Activated T-cell treated with anti-CD3 and anti-CD28 coated beads for 24 hours (primary cell): ENCODE data around the gene PEPD.

Source experiments
- DNase-seq: peaks from one replicate; pipeline ENCODE4 v3.0.0-alpha.2; 2020; ENCODE audit warnings: low read depth

Gene PEPD

DNA sequence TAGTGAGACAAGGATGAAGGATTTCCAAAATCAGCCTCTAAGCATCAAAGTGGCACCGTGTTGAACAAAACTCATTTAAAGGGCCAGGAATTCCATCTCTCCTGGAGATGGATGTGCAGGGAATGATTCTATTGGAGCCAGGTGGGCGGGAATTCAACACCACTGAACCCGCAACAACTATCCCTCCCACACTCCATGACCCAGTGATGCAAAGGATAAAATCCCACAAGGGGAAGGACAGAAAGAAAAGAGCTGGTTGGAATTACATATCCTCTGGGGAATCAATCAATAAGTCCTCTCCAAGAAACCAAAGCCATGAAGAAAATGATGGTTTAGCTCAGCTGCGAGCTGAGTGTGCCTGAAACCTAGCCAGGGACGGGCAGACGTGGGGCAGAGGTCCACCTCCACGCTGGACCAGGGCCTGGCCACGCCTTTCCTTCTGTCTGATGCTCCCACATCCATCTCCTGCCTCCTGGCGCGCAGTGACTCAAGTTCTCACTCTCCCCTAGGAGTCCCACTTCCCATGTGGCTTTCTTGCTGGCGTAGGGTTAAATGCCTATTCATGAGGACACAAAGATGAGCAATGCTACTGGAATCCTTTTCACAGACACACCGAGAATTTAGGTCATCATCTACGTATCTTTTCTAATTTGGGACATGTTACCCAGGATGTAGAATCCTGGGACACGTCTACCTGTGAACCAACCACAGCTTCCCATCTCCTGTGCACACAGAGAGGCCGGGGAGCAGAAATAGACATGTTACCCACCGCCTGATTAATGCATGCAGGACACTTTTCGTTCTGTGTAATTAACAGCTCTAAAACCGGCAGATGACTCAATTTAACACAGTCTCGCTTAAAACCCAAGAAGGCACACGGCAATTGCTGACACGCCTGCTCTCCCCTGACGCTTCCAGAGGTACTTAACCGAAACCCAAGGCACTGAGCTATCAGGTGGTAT, 48.6 kb downstream of the PEPD start:
- no peak for DNase-seq

DNA sequence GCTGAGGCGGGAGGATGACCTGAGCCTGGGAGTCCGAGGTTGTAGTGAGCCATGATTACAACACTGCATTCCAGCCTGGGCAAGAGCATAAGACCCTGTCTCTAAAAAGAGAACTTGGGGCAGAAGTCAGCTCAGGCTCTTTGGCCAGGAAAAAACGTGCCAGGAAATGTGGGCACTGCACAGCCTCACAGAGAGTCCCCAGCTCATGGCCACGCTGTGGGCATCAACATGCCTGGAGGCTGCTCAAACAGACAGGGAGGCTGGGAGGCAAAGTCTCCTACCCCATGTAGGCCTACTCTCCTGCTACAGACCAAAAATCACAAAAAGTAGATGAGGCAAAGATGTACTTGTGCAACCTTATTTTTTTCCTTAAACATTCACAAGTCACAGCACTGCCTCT, 49.4 kb downstream of the PEPD start:
- no peak for DNase-seq

DNA sequence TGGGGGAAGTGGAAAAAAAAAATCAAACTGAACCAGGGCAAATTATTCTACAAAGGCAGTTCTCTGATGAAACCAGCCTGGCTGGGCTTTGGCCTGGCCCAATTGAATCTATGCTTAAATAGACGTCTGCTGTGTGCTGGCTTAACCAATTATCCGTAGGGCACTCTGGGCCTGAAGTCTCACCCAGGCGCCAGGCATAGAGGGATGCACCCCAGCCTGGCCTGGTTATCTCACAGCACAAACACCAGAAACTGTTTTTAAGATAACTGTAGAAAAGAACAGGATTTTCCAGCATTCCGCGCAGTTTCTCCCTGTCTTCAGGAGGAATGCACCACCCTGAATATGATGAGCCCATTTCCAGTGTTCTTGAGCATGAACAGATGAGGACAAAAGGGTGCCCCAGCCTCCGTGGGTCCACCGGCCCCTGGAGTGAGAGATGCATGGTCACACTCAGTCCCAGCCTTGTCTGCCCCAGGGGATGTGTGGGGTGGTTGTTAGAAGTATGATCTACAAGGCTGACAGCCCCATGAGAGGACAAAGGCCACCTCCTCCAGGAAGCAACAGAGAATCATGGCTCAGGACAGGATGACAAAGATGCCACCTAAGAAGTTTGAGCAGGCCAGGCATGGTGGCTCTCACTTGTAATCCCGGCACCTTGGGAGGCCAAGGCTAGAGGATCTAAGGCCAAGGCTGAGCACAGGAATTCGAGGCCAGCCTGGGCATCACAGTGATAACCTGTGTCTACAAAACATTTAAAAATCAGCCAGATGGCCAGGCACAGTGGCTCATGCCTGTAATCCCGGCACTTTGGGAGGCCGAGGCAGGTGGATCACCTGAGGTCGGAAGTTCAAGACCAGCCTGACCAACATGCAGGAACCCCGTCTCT, 50.2 kb downstream of the PEPD start:
- no peak for DNase-seq

DNA sequence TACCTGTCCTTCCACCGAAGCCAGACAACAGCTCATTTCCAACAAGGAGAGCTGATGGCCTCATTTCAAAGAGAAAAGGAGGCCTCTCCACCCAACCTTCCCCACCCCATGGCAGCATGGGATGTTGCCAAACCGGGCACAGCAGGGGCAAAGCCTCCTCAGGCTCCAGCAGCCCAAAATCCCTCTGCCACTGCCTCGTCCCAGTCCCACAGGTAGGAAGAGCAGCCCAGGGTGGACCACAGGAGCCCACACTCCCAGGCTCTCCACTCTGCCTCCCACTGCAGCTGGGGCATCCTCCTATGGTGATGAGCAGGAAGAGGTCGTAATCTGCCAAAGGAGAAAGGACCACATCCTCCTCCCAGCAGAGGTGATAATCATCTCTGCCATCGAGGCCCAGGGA, 50.9 kb downstream of the PEPD start:
- DNase-seq = no peak

DNA sequence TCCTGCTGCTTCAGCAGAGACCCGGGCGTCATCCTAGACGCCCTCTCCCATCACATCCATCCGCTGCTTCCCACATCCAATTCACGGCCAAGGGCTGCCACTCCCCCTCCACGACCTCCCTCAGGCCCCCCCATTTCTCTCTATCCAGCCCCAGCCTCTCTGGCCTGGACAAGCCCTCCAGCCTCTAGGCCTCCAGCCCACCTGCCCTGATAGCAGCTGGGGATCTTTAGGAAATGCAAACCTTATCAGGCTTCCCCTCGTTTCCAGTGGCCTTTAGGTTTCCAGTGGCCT, 51.6 kb downstream of the PEPD start:
- DNase-seq = no peak

DNA sequence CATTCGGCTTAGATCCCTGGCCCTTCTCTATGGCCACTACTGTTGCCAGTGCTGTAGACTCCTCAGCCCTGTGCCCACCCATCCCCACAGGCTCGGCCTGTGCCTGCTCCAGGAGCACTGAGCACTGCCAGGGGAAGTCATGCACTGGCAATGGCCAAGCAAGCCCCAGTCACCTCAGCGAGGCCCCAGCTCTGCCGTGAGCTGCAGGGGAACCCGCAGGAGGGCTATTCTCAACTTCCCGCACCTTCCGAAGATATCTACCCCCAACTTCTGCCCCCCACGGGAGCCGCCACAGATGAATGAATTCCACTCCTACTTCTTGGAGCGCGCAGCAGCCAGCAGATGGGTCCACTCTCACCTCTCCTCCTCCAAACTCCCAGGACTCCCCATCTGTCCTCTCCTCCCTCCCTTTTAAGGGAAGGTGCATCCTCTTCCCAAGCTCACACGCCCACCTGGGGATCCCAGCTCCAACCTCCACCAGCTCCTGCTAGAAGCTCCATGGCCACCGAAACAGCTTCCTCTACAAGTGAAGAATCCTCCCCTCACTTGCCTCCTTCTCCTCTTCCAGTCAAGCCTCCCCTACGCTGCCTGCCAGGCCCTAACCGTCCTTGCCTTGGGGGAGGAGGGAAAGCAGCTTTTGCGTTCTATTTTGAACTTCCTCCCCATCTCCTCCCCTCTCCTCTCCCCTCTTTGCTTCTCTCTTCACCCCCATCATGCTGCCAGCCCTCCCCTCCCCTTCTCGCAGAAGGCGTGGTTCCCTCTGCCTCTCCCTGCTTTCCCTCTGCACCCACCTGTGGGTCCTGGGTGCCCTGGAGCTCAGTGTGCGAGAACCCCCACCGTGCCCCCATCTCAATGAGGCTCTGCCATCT, 52.2 kb downstream of the PEPD start:
- DNase-seq = no peak

DNA sequence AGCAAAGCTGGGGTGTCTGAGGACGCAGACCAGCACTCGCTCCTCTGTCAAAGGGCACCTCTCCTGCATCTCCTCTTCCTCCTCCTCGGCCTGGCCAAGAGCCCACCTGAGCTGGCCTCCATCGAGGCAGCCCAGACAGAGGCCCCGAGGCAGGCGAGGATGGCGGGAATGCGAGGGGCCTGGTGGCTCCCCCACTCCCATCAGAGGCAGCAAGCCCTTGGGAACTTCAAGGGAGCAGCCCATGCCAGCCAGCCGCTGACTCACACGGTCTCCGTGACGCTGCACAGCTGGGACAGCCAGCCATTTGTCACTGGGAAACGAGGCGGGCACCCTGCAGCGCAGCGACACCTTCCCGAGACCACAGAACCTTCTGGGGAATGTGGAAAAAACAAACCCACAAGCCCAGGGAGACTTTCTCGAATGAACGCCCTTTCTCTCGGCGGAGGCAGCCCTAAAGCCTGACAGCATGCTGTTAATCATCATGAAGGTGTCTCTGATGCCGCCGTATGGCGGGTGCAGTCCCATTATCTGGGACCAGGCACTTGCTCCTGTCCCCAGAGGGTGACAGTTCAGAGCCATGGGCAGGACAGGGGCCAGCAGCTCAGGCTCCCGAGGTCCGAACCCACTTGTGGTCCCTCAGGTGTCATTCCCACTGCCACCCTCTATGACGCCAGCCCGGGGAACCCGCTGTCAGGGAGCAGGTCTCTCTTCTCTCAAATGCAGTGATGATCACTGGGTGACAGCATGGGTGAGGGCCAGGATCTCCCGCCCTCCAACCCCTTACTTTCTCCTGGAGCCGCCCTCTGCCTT, 53.0 kb downstream of the PEPD start:
- no peak for DNase-seq

DNA sequence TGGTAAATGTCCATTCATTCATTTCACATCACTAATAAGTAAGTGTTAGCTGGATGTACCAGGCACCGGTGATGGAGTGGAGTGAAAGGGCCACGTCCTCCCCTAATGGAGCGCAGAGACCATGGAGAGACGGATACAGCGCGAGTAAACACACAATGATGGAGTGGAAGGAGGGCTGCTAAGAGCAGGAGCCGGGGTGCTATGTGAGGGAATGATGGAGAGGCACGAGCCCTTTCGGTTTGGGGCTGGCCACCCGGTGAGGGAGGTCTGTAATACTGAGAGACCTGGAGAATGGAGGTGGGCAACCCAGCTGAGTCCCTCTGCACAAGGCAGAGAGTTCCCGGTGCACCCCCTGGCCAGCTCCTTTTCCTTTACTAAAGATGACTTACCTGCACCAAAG, 53.7 kb downstream of the PEPD start:
- DNase-seq = no peak

DNA sequence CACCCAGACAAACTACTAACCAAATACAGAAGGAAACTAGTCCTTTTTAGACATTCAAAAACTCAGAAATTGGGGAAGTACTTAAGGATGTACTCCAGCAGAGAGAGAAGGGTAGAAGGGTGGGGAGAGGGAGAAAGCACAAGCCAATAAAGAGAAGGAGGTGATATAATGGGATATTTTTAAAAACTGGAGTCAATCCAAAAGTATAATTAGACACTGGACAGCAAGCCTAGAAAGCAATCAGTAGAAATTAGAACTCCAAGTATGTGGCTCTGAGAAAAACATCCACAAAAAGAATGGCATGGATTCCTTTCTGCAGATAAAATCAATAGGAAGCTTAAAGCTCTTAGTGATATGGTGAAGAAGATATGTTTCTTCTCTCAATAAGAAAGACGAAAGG, 55.8 kb downstream of the PEPD start:
- no peak for DNase-seq

DNA sequence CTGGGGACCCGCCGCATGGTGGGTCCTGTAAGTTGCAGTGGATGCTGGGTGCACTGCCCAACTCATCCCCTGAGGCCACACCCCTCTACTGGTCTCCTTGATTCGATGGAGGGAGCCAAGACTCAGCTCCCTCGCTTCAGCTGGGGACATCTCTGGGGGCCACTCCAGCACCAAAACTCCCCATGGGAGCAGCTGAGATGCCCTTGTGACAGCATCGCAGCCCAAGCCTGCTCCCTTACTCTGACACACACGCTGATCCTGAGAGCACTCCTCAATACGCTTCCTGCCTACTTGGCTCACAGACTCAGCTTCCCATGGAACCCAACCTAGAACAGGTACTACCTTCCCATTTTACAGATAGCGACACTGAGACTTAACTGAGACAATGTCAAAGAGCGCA, 56.2 kb downstream of the PEPD start:
- DNase-seq = no peak

DNA sequence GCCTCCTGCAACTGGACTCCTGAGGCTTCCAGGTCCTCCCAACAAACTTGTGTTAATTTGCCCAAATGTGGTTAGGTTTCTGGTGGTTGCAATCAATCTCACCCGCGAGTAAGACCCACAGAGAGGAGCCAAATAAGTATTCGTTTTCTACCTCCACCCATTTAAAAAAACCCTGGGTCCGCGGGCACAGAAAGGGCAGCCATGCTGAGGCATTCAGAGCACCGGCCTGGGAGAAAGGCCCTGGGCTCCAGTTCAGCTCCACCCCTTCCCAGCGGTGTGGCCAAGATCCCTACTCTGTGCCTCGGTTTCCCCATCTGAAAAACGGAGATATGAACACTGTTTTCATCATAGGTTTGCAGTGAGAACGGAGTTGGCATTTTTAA, 56.9 kb downstream of the PEPD start:
- no peak for DNase-seq

DNA sequence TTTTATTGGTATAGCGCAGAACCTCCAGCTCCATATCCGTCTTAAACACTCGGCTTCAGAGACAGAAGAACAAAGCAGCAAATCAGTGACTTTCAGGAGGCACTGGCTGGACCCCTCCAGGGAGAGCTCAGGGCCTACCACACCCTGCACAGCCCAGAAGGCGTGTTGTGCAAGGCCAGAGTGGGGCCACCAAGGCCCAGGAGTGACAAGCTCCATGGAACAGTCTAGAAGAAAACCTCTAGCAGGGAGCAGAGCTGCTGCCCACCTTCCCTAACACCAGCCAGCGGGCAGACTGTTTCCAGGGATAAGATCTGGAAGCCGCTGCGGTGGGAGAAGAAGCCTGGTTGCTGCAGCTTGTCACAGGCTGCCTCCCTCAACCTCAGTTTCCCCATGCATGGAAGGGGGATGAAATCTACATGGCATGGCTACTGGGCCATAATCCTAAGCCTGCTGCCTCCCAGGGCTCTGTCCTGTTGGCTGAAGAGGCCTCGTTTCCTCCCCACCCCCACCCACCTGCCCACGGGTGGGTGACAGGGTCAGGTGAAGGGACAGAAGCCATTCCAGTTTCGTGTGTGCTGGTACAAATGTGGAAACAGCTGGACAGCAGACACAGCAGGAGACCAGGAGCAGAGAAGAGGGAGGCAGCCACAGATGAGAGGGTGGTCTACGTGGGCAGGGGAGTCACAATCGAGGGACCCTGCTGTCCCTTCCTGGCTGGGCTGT, 57.4 kb downstream of the PEPD start:
- DNase-seq = no peak

DNA sequence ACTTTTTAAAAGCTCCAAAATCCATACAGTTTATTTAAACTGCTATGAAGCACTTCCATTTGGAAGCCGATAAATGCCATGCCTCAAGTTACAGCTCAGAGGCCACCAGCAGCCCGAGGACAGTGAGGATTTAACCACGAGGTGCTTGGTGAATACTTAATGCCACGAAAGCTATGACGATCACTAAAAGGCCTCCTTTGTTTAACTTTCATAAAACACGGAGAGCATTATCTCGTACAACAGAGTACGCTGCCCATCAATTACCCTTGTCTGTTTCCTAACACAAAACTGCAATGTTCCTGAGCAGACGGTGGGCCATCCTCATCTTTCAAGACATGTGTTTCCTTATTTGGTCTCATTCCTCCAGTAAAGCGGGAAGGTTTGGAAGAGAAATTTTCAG, 58.4 kb downstream of the PEPD start:
- DNase-seq = no peak

DNA sequence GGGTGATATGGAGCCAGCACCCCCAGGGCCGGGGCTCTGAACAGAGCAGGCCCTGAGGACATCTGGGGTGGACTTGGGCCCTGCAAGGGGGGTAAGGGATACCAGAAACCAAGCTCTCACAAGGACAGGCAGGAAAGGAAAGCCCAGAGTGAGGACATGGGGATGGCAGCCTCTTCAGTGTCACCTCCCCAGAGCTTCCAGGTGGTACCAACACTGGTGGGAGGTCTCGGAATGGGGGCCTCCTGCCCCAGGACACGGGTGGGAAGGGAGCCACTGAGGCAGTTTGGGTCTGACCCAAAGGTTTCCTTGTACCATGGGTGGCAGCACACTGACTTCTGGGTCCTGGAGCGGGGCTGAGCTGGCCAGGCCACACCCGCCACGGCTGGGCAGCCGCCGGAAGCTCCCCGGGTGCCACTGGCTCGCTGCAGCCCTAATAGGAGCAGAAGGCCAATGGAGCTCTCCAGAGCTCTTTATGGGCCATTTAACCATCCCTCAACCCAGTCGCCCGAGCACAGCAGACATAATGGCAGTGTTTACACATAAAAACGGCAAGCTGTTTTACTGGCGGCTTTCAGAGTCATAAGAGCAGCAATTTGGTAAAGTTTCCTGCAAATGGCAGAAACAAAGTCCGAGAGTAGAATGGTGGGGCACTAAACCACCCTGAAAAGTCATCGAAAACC, 59.3 kb downstream of the PEPD start:
- no peak for DNase-seq

DNA sequence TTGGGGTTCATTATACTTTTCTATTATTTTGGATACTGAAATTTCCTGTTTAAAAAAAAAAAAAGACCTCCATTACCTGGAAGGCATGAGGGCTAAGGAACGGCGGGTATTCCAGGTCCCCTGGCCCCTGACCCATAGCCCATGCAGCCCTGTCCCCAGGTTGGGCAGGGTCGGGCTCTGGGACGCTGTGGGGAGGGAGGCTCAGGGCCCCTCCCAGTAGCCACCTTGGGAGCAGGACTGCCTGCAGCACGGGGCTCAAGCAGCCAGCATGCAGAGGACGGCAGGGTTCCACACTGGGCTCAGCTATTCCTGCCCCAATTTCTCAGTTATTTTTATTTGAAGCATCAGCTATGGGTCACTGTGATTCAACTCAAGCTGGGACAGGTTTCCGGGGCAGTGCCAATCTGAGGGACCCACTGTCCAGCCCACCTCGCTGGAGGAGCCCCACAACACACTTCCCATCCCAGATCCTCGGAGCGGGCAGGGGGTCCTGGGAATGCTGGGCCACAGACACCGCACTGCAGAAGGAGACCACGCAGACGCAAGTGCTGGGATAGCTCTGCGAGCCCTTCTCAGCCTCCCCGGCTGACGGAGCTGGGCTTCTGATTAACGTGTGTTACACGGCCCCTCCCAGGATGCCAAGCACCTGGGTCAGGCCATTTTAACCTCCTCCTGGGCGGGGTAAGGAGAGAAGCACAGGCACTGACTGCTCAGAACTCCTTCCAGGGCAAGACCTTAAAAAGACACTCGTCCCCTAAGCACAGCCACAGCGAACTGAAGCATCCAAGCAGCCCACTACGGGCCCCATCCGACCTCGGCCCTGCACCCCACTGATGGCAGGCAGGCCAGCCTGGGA, 60.1 kb downstream of the PEPD start:
- no peak for DNase-seq

DNA sequence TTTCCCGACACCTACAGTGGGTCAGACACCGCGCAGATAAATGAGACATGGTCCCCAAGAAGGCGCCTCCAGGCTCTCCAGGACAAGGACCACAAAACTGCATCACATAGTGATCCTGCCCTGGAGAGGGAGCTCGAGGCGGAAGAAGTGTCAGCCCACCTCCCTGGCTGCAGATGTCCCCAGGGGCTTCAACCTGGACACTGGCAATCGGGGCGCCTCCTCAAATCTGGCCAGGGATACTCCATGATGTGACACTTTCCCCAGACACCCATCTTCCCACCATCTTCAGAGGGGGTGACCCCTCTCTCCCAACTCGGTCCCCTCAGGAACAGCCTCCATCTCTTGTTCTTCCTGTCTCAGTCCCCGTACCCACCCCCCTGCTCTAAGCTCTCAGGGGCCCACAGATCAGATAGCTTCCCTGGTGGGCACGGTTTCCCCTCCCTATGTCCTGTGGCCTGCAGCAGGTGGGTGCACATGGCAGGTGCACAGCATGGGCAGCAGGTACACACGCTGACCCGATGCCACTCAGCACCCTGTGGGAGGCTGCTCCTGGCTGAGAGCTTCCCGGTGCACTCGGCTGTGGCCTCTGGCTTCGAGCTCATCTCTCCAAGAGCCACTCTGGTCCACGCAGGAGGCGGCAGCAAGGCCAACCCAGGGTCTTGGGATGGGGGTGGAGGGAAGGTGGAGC, 61.2 kb downstream of the PEPD start:
- no peak for DNase-seq

DNA sequence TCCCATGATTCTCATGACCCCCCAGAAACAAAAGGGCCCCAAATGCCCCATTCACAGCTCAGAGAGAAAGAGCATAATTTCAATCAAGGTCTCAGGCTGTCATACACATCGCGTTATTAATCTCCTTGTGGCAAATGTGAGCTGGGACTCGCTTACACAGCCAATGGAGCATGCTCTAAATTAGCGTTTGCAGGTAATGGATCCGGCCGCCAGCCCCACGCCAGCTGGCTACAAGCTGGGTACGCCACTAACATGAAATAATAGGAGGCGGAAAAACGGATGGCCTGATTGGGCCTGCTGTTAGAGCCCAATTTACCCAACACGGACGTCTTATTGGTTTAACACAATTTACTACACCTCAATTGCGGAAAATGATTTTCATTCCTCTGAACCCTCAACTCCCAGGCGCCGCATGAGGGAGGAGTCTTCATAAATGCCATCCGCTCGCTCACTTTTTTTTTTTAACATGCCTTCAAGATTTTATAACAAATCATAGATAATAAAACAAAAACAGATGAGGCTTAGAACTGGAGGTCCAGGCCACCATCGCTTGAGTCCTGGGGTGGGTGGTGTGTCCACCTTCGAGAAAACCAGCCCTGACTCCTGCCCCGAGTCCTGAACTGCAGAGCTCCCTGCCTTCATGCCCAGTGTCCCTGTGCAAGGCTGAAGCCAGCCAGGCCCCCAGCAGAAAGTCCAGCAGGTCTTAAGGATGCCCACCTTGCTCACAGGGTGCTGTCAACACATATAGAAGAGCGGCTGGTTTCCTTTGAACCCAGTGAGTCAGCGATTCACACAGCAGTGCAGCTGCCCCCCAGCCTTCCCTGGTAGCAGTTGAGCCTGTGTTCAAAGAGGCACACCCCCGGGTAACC, 62.1 kb downstream of the PEPD start:
- no peak for DNase-seq

DNA sequence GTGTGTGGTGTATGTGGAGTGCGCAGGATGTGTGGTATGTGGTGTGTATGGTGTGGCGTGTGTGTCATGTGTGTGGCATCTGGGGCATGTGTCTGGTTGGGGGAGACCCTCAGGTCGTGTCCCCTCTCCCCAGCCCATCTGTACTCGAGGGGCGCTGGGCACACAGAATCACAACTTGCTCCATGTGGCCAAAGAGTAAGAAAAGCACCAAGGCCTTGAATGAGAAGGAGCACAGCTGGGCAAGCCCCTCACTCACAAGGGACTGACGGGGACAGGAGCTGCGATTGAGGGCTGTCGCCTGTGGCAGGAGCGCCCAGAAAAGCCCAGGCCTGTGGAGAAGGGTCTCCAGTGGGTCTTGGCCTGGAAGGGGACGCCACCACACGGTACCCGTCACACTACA, 62.8 kb downstream of the PEPD start:
- DNase-seq = no peak
